IPS-15b (cell line): Measurements from ENCODE around the gene GHRH.

ENCODE experiments used
- H3K27me3 ChIP-seq: one replicate; pipeline ENCODE4 v1.6.1; 2013; ENCODE audit warnings: low read length; ENCODE audit not compliant: control insufficient read depth, insufficient read depth
- H3K36me3 ChIP-seq: one replicate; pipeline ENCODE4 v1.6.1; 2013; ENCODE audit warnings: low read length; ENCODE audit not compliant: control insufficient read depth, insufficient read depth
- H3K4me1 ChIP-seq: one replicate; pipeline ENCODE4 v1.6.1; 2013; ENCODE audit warnings: mild to moderate bottlenecking, low read length; ENCODE audit not compliant: control insufficient read depth, insufficient read depth
- H3K4me3 ChIP-seq: one replicate; pipeline ENCODE4 v1.5.1; 2013; ENCODE audit warnings: low read depth, low read length
- H3K9ac ChIP-seq: one replicate; pipeline ENCODE4 v1.6.1; 2013; ENCODE audit warnings: low read depth, mild to moderate bottlenecking, low read length
- H3K9me3 ChIP-seq: one replicate; pipeline ENCODE4 v1.6.1; 2013; ENCODE audit warnings: mild to moderate bottlenecking, low read length; ENCODE audit not compliant: control insufficient read depth, insufficient read depth

The GHRH gene

DNA sequence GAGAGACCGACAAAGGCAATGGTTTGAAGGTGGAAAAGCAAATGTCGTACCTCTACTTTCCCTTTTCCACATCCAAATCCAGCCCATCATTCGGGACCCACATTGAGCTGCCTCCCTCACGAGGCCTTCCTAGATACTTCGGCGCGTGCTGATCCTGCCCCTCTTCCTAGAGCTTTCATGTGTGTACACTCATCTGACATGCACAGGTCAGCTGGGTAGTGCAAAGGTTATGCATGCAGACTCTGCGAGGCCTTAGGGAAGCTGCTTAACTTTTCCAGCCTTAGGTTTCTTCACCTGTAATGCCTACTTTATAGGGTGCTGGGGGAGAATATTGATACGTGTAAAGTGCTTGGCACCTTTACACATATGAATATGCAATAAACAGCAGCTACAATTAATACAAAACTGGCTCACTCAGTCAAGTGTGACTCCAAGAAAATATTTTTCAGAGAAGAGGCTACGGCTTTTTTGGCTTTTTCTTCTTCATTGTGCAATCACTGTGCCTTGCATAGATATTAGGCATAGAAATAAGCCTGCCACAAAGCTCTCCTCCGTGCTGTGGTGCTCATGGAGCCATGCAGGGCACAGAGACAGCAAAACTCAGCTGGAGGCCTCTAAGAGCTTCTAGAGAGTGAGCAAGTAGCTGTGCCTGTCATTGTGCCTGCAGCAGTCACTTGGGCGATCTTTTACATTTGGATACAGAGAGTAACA is 24.2 kb upstream of the GHRH start:
- no peaks in the 10 kb centered on the region for H3K4me1 ChIP-seq
- no peak overlapping the region for H3K4me3 ChIP-seq
- no peaks in the 10 kb centered on the region for H3K9me3 ChIP-seq
- H3K9ac ChIP-seq: no peak overlapping the region
- no peaks in the 10 kb centered on the region for H3K36me3 ChIP-seq
- no peaks in the 10 kb centered on the region for H3K27me3 ChIP-seq

DNA sequence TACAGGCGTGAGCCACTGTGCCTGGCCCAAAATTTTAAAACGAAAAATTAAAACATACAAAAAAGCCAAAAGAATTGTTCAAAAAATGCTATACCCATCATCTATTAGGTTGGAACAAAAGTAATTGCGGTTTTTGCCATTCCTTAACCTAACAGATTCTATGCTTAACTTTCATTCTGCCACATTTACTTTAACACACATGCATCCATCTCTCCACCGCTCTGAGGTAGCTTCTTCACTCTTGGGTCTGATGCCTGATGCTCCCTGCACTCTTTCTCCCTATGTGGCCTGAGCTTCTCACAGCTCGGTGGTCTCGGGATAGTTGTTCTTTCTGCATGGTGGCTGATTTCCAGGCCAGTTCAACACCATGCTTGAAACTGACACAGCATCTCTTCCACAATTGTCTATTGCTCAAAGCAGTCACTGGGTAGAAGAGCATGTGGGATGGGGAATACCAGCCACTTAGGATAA is 23.1 kb upstream of the GHRH start:
- no peaks in the 10 kb centered on the region for H3K36me3 ChIP-seq
- H3K9ac ChIP-seq: no peak overlapping the region
- H3K4me1 ChIP-seq: no peaks in the 10 kb centered on the region
- no peaks in the 10 kb centered on the region for H3K27me3 ChIP-seq
- no peaks in the 10 kb centered on the region for H3K9me3 ChIP-seq
- H3K4me3 ChIP-seq: no peak overlapping the region

DNA sequence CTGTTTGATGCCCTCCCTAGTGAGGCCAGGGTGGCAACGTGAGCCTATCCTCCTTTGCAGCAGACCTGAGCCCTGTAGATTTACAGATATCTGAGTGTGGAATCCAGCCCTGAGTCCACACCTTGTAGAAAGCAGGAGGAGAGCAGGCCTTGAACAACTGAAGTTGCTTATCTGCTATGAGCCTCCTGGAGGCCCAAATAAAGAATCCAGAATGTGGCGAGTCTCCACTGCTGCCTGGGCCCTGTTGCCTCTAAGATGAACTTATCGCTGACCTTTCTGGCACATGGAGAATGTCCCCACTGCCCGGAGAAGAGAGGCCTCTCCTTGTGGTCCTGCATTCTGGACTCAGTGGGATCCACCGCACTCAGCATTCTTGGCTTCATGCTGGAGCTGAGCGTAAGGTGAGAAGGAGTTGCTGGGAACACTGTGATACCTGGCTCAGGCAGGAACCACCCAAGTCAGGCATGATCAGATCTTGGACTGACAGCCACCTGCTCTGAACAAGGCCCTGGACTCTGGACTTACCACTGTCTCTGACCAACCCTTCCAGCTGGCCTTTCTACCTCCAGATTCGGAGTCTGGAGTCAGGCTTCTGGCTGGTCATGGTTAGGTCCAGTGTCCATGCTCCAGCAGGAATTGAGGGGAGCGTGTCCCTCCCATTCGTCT is 22.0 kb upstream of the GHRH start:
- no peaks in the 10 kb centered on the region for H3K27me3 ChIP-seq
- no peaks in the 10 kb centered on the region for H3K9me3 ChIP-seq
- no peak overlapping the region for H3K9ac ChIP-seq
- H3K4me1 ChIP-seq: peaks cover 4% of the 10 kb centered on the region
- H3K36me3 ChIP-seq: no peaks in the 10 kb centered on the region
- no peak overlapping the region for H3K4me3 ChIP-seq

DNA sequence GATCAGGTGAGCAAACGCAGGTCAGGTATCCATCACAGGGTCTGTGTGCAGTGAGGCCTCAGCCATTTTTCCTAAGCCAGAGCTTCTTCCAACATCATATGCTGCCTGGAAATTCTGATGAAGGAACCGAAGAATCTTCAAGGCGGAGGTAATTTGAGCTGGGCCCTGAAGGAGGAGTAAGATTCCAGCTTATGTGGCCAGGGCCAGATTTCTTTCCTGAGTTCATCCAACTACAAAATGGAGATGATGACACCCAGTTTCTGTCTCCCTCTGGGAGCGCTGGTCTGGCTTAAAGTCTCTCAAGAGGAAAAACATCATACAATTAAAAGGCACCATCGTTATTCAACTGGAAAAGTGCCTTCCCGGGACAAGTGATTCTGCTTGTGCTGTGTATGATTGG is 20.9 kb upstream of the GHRH start:
- Histone ChIP-seq H3K4me3 (no peak overlapping the region), H3K36me3 (no peaks in the 10 kb centered on the region), H3K9ac (no peak overlapping the region), H3K27me3 (no peaks in the 10 kb centered on the region), H3K9me3 (no peaks in the 10 kb centered on the region), H3K4me1 (peaks cover 4% of the 10 kb centered on the region)

DNA sequence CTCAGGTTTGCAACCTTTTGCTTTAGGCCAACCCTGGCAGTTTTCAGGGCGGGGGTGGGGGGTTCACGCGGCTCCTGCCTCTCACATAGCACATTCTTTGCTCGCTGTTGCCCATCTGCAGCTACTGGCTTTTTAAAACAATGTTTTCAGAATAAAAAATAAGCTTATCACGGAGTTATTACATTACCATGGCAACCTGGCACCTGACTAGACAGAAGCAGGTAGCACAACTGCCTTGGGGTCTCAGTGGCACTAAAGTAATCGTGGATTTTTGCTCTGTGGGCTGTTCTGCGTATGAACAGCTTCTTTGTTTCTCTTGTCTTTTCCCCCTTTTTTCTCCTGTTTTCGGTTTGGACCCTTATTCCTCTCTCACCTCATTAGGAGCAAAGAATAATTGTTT is 18.8 kb upstream of the GHRH start:
- Histone ChIP-seq H3K4me3 (no peak overlapping the region), H3K9me3 (no peaks in the 10 kb centered on the region), H3K36me3 (no peaks in the 10 kb centered on the region), H3K4me1 (peaks cover 4% of the 10 kb centered on the region), H3K9ac (no peak overlapping the region), H3K27me3 (no peaks in the 10 kb centered on the region)

DNA sequence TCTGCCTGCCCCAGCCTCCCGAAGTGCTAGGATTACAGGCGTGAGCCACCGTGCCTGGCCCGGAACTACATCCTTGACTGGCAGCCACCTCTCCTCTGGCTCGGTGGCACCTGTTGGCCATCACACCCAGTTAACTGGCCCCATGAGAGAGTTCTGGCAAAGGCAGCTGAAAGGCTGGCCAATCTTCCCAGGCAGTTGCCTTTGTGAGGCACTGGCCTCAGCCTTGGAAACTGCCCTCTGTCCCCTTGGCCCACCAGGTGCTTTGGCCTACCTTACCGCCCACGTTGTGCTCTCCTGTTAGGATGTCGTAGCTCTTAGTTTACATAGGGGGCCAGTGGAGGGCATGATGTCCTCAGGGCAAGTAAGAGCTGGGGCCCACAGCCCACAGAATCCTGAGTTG is 18.2 kb upstream of the GHRH start:
- peaks cover 4% of the 10 kb centered on the region for H3K4me1 ChIP-seq
- H3K4me3 ChIP-seq: no peak overlapping the region
- H3K27me3 ChIP-seq: no peaks in the 10 kb centered on the region
- no peak overlapping the region for H3K9ac ChIP-seq
- H3K9me3 ChIP-seq: no peaks in the 10 kb centered on the region
- H3K36me3 ChIP-seq: no peaks in the 10 kb centered on the region

DNA sequence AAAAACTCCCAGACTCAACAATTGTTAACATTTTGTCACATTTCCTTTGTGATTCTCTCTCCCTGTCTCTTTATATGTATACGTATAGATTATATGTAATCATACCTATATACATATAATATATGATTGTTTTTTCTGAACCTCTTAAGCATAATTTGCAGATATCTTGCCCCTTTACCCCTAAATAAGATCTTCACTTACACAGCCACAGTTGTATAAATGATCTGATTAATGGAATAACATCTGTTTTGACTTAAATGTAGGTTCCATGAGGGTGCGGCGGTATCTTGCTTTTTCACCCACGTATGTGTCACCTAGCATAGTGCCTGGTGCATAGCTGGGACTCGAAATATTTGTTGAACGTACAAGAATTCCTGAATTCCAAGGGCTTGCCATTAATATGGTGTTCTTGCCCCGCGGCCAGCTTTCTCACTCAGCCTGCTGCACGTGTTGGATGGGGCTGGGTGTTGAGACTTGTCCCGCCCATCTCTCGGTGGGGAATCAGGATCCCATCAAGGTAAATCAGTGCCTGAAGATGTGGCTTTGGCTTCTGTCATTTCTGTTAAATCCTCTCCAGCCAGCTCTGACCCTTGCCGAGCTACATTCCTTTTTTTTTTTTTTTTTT is 17.5 kb upstream of the GHRH start:
- H3K9me3 ChIP-seq: no peaks in the 10 kb centered on the region

DNA sequence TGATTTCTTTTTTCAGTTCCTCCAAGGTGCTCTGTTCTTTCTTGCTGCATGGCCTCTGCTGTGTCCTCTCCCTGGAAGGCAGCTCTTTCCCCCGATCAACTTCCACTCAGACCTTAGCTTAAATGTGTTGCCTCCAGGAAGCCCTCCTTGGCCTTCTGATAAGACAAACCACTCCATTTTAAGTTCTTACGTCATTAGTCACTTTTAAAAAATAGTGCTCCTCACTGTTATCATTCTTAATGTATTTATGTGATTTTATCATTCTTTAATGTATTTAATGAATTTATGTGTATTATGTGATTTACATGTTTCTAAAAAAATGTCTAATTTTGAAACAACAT is 15.6 kb upstream of the GHRH start:
- no peak overlapping the region for H3K4me3 ChIP-seq
- H3K4me1 ChIP-seq: peaks cover 4% of the 10 kb centered on the region
- no peaks in the 10 kb centered on the region for H3K27me3 ChIP-seq
- no peak overlapping the region for H3K9ac ChIP-seq
- no peaks in the 10 kb centered on the region for H3K9me3 ChIP-seq
- H3K36me3 ChIP-seq: no peaks in the 10 kb centered on the region

More for the DNA sequence above, 17.5 kb upstream of the GHRH start:
- Histone ChIP-seq H3K4me1 (peaks cover 4% of the 10 kb centered on the region), H3K27me3 (no peaks in the 10 kb centered on the region), H3K9ac (no peak overlapping the region), H3K36me3 (no peaks in the 10 kb centered on the region), H3K4me3 (no peak overlapping the region)

DNA sequence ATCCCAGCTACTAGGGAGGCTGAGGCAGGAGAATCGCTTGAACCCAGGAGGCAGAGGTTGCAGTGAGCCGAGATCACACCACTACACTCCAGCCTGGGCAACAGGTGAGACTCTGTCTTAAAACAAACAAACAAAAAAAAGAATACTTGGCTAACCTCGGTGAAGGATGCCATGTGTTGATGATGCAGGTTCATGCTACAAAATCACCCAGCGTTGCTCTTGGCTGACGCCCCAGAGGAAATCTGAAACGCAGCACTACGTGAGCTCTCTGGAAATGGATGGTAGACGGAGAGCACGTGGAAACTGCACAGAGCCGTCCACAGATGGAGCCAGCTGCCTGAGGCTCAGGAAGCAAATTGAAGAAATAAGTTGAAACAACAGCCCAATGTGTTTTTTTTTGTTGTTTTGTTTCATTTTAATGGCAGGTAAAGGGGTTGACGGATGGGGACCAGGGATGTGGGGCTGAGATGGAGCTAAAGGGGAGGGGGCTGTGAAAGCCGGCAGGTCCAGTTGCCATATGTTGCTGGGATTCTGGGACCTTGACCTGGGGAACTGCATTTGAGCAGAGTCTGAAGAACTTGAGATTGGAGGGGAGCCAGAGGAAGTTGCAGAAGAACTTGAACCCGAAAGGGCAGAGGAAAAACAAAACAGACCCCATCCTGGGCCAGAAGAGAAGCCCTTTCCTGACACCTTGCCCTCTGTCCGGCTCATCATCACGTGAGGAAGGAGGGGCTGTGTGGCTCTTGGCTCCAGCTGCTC is 15.1 kb upstream of the GHRH start:
- Histone ChIP-seq H3K9ac (no peak overlapping the region), H3K36me3 (no peaks in the 10 kb centered on the region), H3K4me3 (no peak overlapping the region), H3K9me3 (no peaks in the 10 kb centered on the region), H3K4me1 (peaks cover 4% of the 10 kb centered on the region), H3K27me3 (no peaks in the 10 kb centered on the region)

DNA sequence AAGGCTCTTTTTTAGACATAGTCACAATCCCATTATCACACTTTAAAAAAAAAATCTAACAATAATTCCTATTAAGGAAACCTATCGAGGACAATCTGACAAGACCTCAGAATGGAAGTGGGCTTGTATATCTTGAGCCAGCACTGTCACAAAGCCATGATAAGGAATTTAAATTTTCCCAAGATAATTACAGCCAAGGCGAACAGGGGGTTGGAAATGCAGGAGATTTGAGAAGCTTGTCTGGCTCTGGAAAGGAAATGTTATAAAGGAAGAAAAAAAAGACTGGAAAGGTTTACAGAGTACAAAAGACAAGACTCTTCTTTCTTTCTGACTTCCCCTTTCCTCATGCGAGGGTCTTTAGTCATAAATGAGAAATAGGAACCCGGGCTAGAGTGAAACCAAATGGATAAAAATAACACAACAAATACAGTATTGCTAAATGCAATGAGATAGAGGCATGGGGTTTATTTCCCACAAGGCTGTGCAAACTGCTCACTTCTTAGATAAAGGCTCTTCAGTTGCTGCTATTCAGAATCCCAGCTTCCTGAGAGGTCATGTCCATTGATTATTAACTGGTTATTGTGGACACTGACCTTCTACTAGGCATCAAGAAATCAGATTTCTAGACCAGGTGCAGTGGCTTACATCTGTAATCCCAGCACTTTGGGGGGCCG is 13.4 kb upstream of the GHRH start:
- Histone ChIP-seq H3K9me3 (no peaks in the 10 kb centered on the region), H3K4me3 (no peak overlapping the region), H3K36me3 (no peaks in the 10 kb centered on the region), H3K4me1 (peaks cover 4% of the 10 kb centered on the region), H3K9ac (no peak overlapping the region), H3K27me3 (no peaks in the 10 kb centered on the region)

DNA sequence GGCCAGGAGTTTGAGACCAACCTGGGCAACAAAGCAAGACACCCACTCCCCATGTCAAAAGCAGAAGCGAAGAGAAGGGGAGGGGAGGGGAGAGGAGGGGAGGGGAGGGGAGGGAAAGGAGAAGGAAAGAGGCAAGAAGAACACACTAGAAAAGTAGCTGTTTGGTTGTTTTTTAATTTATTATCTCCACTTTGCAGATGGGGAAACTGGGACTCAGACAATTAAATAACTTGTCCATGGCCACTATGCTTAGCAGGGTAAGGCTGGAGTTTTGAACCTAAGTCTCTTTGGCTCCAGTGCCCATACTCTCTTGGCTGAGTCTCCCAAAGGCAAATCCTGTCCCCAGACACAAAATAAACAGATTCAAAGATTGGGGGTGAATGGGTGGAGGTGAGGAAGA is 12.4 kb upstream of the GHRH start:
- H3K27me3 ChIP-seq: no peaks in the 10 kb centered on the region
- H3K36me3 ChIP-seq: no peaks in the 10 kb centered on the region
- peaks cover under 1% of the 10 kb centered on the region for H3K4me1 ChIP-seq
- H3K4me3 ChIP-seq: no peak overlapping the region
- no peaks in the 10 kb centered on the region for H3K9me3 ChIP-seq
- no peak overlapping the region for H3K9ac ChIP-seq
